B cell (primary cell): ENCODE results near the gene ESPL1. TPM values are rescaled to one million over a fixed set of nuclear protein-coding genes. Genes with fewer than 3 reads are reported as not detected.

ENCODE experiments used
- ATAC-seq: fragments of 200-7000 bp; cut with Tn5 transposase; one replicate; pipeline ENCODE4 v1.10.0; 2021; ENCODE audit warnings: low read depth, mild to moderate bottlenecking, moderate number of reproducible peaks, moderate library complexity
- CTCF ChIA-PET: fragments of 350-600 bp; sonication (Branson Sonifier 250); formaldehyde crosslinking; loops from one replicate; lab custom pipeline; 2021; ENCODE audit warnings: antibody characterized with exemption, inconsistent platforms; lab: Charles Lee
- POLR2A ChIA-PET: fragments of 350-600 bp; sonication (Branson Sonifier 250); formaldehyde crosslinking; loops from one replicate; lab custom pipeline; 2021; ENCODE audit warnings: antibody characterized with exemption; lab: Charles Lee
- DNase-seq: peaks from one replicate; pipeline ENCODE4 v3.0.0; 2013
- H2AFZ ChIP-seq: 2 replicates; pipeline ENCODE4 v1.6.1; 2012; ENCODE audit warnings: mild to moderate bottlenecking, low read depth, low read length; ENCODE audit not compliant: insufficient read depth, poor library complexity, severe bottlenecking
- H3K27ac ChIP-seq, 2 donors: 1 replicate in 1 of 2; 2 replicates in 1 of 2; pipeline ENCODE4 v1.5.1; 2012 to 2013; ENCODE audit warnings: low read length in 2 of 2, mild to moderate bottlenecking in 2 of 2, moderate library complexity in 1 of 2
- H3K27me3 ChIP-seq, 4 experiments: fragments of 200-600 bp in 1 of 4; sonication (generic) in 1 of 4; replicated peaks in 1 of 4; 1 replicate in 2 of 4; 2 replicates in 2 of 4; pipeline versions ENCODE4 v1.6.1 to v1.7.0; 2013 to 2016; ENCODE audit warnings: low read length in 3 of 4, mild to moderate bottlenecking in 2 of 4, mixed read lengths in 1 of 4, moderate library complexity in 1 of 4; ENCODE audit not compliant: insufficient read depth in 4 of 4, control insufficient read depth in 3 of 4; ENCODE audit errors: control extremely low read depth in 1 of 4
- H3K36me3 ChIP-seq, 2 experiments: replicated peaks in 1 of 2; 1 replicate in 1 of 2; 2 replicates in 1 of 2; pipeline versions ENCODE4 v1.6.1 to v1.7.1; 2013; ENCODE audit warnings: low read length in 1 of 2; ENCODE audit not compliant: insufficient read depth in 2 of 2, control insufficient read depth in 1 of 2; ENCODE audit errors: control extremely low read depth in 1 of 2, extremely low read depth in 1 of 2
- H3K4me1 ChIP-seq, 2 donors: fragments of 200-600 bp in 1 of 2; sonication (generic) in 1 of 2; 1 replicate in 1 of 2; 2 replicates in 1 of 2; pipeline versions ENCODE4 v1.5.1 to v1.6.1; 2013 to 2017; ENCODE audit warnings: low read length in 2 of 2; ENCODE audit not compliant: control insufficient read depth in 2 of 2, insufficient read depth in 2 of 2
- H3K4me2 ChIP-seq: replicated peaks from 2 replicates; pipeline ENCODE3; 2012; ENCODE audit warnings: mild to moderate bottlenecking, low read depth, low read length; ENCODE audit not compliant: poor library complexity, severe bottlenecking
- H3K4me3 ChIP-seq, 5 experiments: fragments of 200-600 bp in 1 of 5; sonication (generic) in 1 of 5; 1 replicate in 3 of 5; 2 replicates in 2 of 5; pipeline versions ENCODE4 v1.5.1 to v1.7.0; 2011 to 2016; ENCODE audit warnings: low read length in 4 of 5, mild to moderate bottlenecking in 4 of 5, low read depth in 2 of 5, control low read depth in 1 of 5, moderate library complexity in 1 of 5; ENCODE audit not compliant: insufficient read depth in 1 of 5; ENCODE audit errors: control extremely low read depth in 1 of 5, extremely low read depth in 1 of 5
- H3K79me2 ChIP-seq: fragments of 200-600 bp; sonication (generic); one replicate; pipeline ENCODE4 v1.6.0; 2016; ENCODE audit warnings: low read length; ENCODE audit not compliant: control insufficient read depth, insufficient read depth
- H3K9ac ChIP-seq: fragments of 200-600 bp; sonication (generic); 2 replicates; pipeline ENCODE4 v1.6.1; 2017; ENCODE audit warnings: mild to moderate bottlenecking, low read length, moderate library complexity
- H3K9me3 ChIP-seq, 3 donors: one replicate each; pipeline versions ENCODE4 v1.6.1 to v1.7.1; 2013; ENCODE audit warnings: low read length in 2 of 3; ENCODE audit not compliant: control insufficient read depth in 2 of 3, insufficient read depth in 1 of 3; ENCODE audit errors: control extremely low read depth in 1 of 3
- H4K20me1 ChIP-seq: 2 replicates; pipeline ENCODE4 v1.6.0; 2012; ENCODE audit warnings: mild to moderate bottlenecking, low read length; ENCODE audit not compliant: insufficient read depth, control insufficient read depth, poor library complexity, severe bottlenecking
- H3K27ac Mint-ChIP-seq: one replicate; pipeline ENCODE4 v1.8.0; 2021; ENCODE audit warnings: mixed read lengths
- H3K27me3 Mint-ChIP-seq: one replicate; pipeline ENCODE4 v1.8.0; 2021; ENCODE audit warnings: mixed read lengths
- H3K4me1 Mint-ChIP-seq: one replicate; pipeline ENCODE4 v1.8.0; 2021; ENCODE audit warnings: mixed read lengths
- H3K4me3 Mint-ChIP-seq: one replicate; pipeline ENCODE4 v1.8.0; 2021; ENCODE audit warnings: mixed read lengths
- H3K9me3 Mint-ChIP-seq: one replicate; pipeline ENCODE4 v1.8.0; 2022; ENCODE audit warnings: mixed read lengths; ENCODE audit not compliant: insufficient read depth
- CTCF ChIP-seq: fragments of 200-600 bp; IDR thresholded peaks from one replicate; pipeline ENCODE4 v1.8.0; 2022; ENCODE audit warnings: antibody characterized with exemption, mild to moderate bottlenecking
- EZH2 ChIP-seq: IDR thresholded peaks from 2 replicates; pipeline ENCODE4 v1.6.1; 2012; ENCODE audit warnings: borderline replicate concordance, low read depth, mild to moderate bottlenecking, moderate library complexity, low read length; ENCODE audit not compliant: insufficient read depth, poor library complexity, severe bottlenecking
- WGBS: methylation state at CpG from one replicate; pipeline ENCODE4 v1.1.5; 2013; ENCODE audit warnings: missing lambda C conversion rate; ENCODE audit not compliant: insufficient coverage; 5-methylcytosine and 5-hydroxymethylcytosine counted together
- intact Hi-C: fragments of 100-400 bp; cut with micrococcal nuclease; formaldehyde crosslinking; loops from one replicate; pipeline ENCODE4 v1.10.0; 2022
- polyA plus RNA-seq: library from polyadenylated mRNA; depleted of rRNA; stranded (reverse); fragments of >200 nt; gene quantifications from 2 replicates; pipeline ENCODE4 v1.2.3, GENCODE V29; 2012
- total RNA-seq, 2 donors: library from RNA; stranded (reverse); fragments of 120-200 nt in 1 of 2; gene quantifications; 1 replicate in 1 of 2; 2 replicates in 1 of 2; pipeline versions ENCODE4 v1.2.3 to v1.2.4, GENCODE V29; 2013 to 2022

The ESPL1 gene
- total and polyA plus RNA-seq, 2 donors (not counting 1 experiment from before 2014, with no cell fraction given), result 0.88 to 2.4 TPM

- Histone ChIP-seq H3K9me3 (peaks cover 0 to 4% (median 0%) of the 10 kb centered on the region in 3 donors), H4K20me1 (no peaks in the 10 kb centered on the region), H3K27ac (no peak overlapping the region), H3K4me2 (no peak overlapping the region), H3K79me2 (no peaks in the 10 kb centered on the region), H3K36me3 (no peaks in the 10 kb centered on the region), H2AFZ (no peak overlapping the region), H3K9ac (no peak overlapping the region), H3K4me1 (peaks cover 10 to 13% of the 10 kb centered on the region in 2 donors), H3K4me3 (no peak overlapping the region), H3K27me3 (peaks cover 0 to 46% (median 23%) of the 10 kb centered on the region in 4 experiments)
- H3K4me1 Mint-ChIP-seq, result peaks cover 16% of the 10 kb centered on the region
- ATAC-seq (no peak), DNase-seq (no peak)
- WGBS, result 100% methylated on average over 1 of the region's 6 CpGs
- H3K9me3 Mint-ChIP-seq, result no peaks in the 10 kb centered on the region
- TF ChIP-seq EZH2 (no peak), CTCF (no peak)
- CTCF ChIA-PET, result interaction anchor here (1.1 kb wide), 1 partner anchor 13 kb away, joined by 3 read pairs; no protein-coding TSS in a partner anchor
- peaks cover 47% of the 10 kb centered on the region for H3K27me3 Mint-ChIP-seq
- POLR2A ChIA-PET, result interaction anchor here (0.6 kb wide), 1 partner anchor 9 kb away, joined by 3 read pairs; no protein-coding TSS in a partner anchor
- no peak overlapping the region for H3K4me3 Mint-ChIP-seq
- no peak overlapping the region for H3K27ac Mint-ChIP-seq
- intact Hi-C loops, result no loop called here
These were observed 70.8 kb downstream of the ESPL1 start for GRCh38 chr12:53338916-53339315.

GRCh38 chr12:53340398-53340797 lies 72.3 kb downstream of the ESPL1 start:
- peaks cover 19 to 21% of the 10 kb centered on the region in 2 donors for H3K4me1 ChIP-seq
- no peak for TF ChIP-seq EZH2
- no peak overlapping the region for H3K27ac ChIP-seq
- DNase-seq (no peak), ATAC-seq (no peak)
- peaks cover 0 to 4% (median 0%) of the 10 kb centered on the region in 3 donors for H3K9me3 ChIP-seq
- H3K27me3 ChIP-seq, result peaks cover 0 to 41% (median 21%) of the 10 kb centered on the region in 4 experiments
- no peak overlapping the region for H2AFZ ChIP-seq
- peaks cover 34% of the 10 kb centered on the region for H3K27me3 Mint-ChIP-seq
- peaks cover 24% of the 10 kb centered on the region for H3K4me1 Mint-ChIP-seq
- H3K4me2 ChIP-seq, result no peak overlapping the region
- CTCF ChIA-PET, result interaction anchor here (0.8 to 1.0 kb wide), 2 partner anchors 11 to 13 kb away, joined by 3 to 7 read pairs; no protein-coding TSS in a partner anchor
- intact Hi-C loops, result no loop called here
- H3K4me3 ChIP-seq, result no peak overlapping the region
- POLR2A ChIA-PET, result no interaction called here
- WGBS, result 71% methylated on average over 5 of the region's 9 CpGs
- no peak overlapping the region for H3K27ac Mint-ChIP-seq
- H3K9me3 Mint-ChIP-seq, result no peaks in the 10 kb centered on the region
- no peaks in the 10 kb centered on the region for H3K36me3 ChIP-seq
- H3K4me3 Mint-ChIP-seq, result no peak overlapping the region
- H4K20me1 ChIP-seq, result no peaks in the 10 kb centered on the region
- no peaks in the 10 kb centered on the region for H3K79me2 ChIP-seq
- no peak overlapping the region for H3K9ac ChIP-seq

Other genes with a start within 250 kb of the ESPL1 start
- 0.24 and 1.3 TPM in 2 replicates for gene TNS2, start 218.2 kb upstream of the ESPL1 start, total RNA-seq
- gene TNS2, start 218.2 kb upstream of the ESPL1 start, polyA plus RNA-seq, result 0.32 and 0.60 TPM in 2 replicates
- 39.8 and 43.3 TPM in 2 replicates for gene SPRYD3, start 188.9 kb upstream of the ESPL1 start, total RNA-seq
- gene SPRYD3, start 188.9 kb upstream of the ESPL1 start, polyA plus RNA-seq, result 15.9 and 16.3 TPM in 2 replicates
- gene IGFBP6, start 170.6 kb upstream of the ESPL1 start, total RNA-seq, result not detected in 2 replicates
- gene IGFBP6, start 170.6 kb upstream of the ESPL1 start, polyA plus RNA-seq, result 0.30 TPM in 1 of 2 replicates, not detected in the other
- gene SOAT2, start 164.8 kb upstream of the ESPL1 start, total RNA-seq, result not detected in 2 replicates
- 0.31 TPM in 1 of 2 replicates, not detected in the other for gene SOAT2, start 164.8 kb upstream of the ESPL1 start, polyA plus RNA-seq
- gene ZNF740, start 87.6 kb upstream of the ESPL1 start, total RNA-seq, result 117 and 131 TPM in 2 replicates
- 27.4 and 35.9 TPM in 2 replicates for gene ZNF740, start 87.6 kb upstream of the ESPL1 start, polyA plus RNA-seq
- gene CSAD, start 87.4 kb upstream of the ESPL1 start, total RNA-seq, result 56.3 and 57.0 TPM in 2 replicates
- gene CSAD, start 87.4 kb upstream of the ESPL1 start, polyA plus RNA-seq, result 64.6 and 91.2 TPM in 2 replicates
- gene ITGB7, start 61.0 kb upstream of the ESPL1 start, total RNA-seq, result 190 and 199 TPM in 2 replicates
- 216 and 265 TPM in 2 replicates for gene ITGB7, start 61.0 kb upstream of the ESPL1 start, polyA plus RNA-seq
- gene RARG, start 36.1 kb upstream of the ESPL1 start, total RNA-seq, result 15.0 and 16.7 TPM in 2 replicates
- 6.7 and 8.8 TPM in 2 replicates for gene RARG, start 36.1 kb upstream of the ESPL1 start, polyA plus RNA-seq
- 627 and 654 TPM in 2 replicates for gene PFDN5, start 27.2 kb downstream of the ESPL1 start, total RNA-seq
- gene PFDN5, start 27.2 kb downstream of the ESPL1 start, polyA plus RNA-seq, result 1,319 and 1,584 TPM in 2 replicates
- gene MYG1, start 31.4 kb downstream of the ESPL1 start, total RNA-seq, result 48.4 and 59.3 TPM in 2 replicates
- gene MYG1, start 31.4 kb downstream of the ESPL1 start, polyA plus RNA-seq, result 34.7 and 46.4 TPM in 2 replicates
- gene AAAS, start 53.3 kb downstream of the ESPL1 start, total RNA-seq, result 65.1 and 68.4 TPM in 2 replicates
- gene AAAS, start 53.3 kb downstream of the ESPL1 start, polyA plus RNA-seq, result 88.1 and 97.1 TPM in 2 replicates
- not detected in 2 replicates for gene SP7, start 68.1 kb downstream of the ESPL1 start, total RNA-seq
- gene SP7, start 68.1 kb downstream of the ESPL1 start, polyA plus RNA-seq, result 0.30 and 0.34 TPM in 2 replicates
- gene SP1, start 111.9 kb downstream of the ESPL1 start, total RNA-seq, result 129 and 131 TPM in 2 replicates
- gene SP1, start 111.9 kb downstream of the ESPL1 start, polyA plus RNA-seq, result 26.0 and 30.1 TPM in 2 replicates
- not detected in 2 replicates for gene AMHR2, start 155.6 kb downstream of the ESPL1 start, total RNA-seq
- gene AMHR2, start 155.6 kb downstream of the ESPL1 start, polyA plus RNA-seq, result not detected in 2 replicates
- 200 and 213 TPM in 2 replicates for gene PRR13, start 173.4 kb downstream of the ESPL1 start, total RNA-seq
- gene PRR13, start 173.4 kb downstream of the ESPL1 start, polyA plus RNA-seq, result 84.6 and 108 TPM in 2 replicates
- 916 and 944 TPM in 2 replicates for gene PCBP2, start 183.8 kb downstream of the ESPL1 start, total RNA-seq
- gene PCBP2, start 183.8 kb downstream of the ESPL1 start, polyA plus RNA-seq, result 492 and 630 TPM in 2 replicates
- 15.0 and 15.1 TPM in 2 replicates for gene MAP3K12, start 231.2 kb downstream of the ESPL1 start, total RNA-seq
- 17.0 and 20.5 TPM in 2 replicates for gene MAP3K12, start 231.2 kb downstream of the ESPL1 start, polyA plus RNA-seq
- 36.3 and 41.6 TPM in 2 replicates for gene TARBP2, start 233.0 kb downstream of the ESPL1 start, total RNA-seq
- gene TARBP2, start 233.0 kb downstream of the ESPL1 start, polyA plus RNA-seq, result 47.2 and 65.5 TPM in 2 replicates
- gene NPFF, start 239.2 kb downstream of the ESPL1 start, total RNA-seq, result not detected in 2 replicates
- gene NPFF, start 239.2 kb downstream of the ESPL1 start, polyA plus RNA-seq, result 0.34 TPM in 1 of 2 replicates, not detected in the other